ENCODE measurements around the gene NUP107. TPM values are rescaled to one million over a fixed set of nuclear protein-coding genes. Genes with fewer than 3 reads are reported as not detected.

NUP107 gene
- total RNA-seq, 1 experiment from 2014 or later: 48.1 TPM

DNA sequence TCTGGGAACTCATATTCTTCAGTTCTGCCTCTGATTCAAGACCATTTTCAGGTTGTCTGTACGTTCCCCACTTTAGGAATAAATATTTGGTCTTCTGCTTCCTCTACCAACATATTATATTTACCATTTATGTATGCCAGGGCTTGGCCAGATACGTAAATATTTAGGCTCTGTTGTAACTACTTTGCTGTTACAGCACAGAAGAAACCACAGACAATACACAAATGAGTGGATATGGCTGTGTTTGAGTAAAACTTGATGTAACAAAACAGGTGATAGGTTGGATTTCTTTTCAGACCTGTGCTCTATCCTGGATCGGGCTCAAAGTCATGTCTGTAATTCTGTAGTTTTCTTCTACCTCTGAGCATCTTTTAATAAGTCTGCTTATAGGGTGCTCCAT is 38.6 kb upstream of the NUP107 start:
- ChIA-PET CTCF (no interaction called here), POLR2A (no interaction called here)
- no peak for DNase-seq (ENCODE audit: unreplicated experiment)
- no peak overlapping the region for H3K4me3 Mint-ChIP-seq (ENCODE audit: unreplicated experiment)
- intact Hi-C loops (cut with micrococcal nuclease): no loop called here
- no TSS peak for BruUV-seq (replicated peaks)
- H3K27ac Mint-ChIP-seq (ENCODE audit: low read depth, unreplicated experiment): no peak overlapping the region
- H3K4me1 Mint-ChIP-seq (ENCODE audit: insufficient read depth, unreplicated experiment): no peaks in the 10 kb centered on the region
- TF ChIP-seq, protein P1, sequence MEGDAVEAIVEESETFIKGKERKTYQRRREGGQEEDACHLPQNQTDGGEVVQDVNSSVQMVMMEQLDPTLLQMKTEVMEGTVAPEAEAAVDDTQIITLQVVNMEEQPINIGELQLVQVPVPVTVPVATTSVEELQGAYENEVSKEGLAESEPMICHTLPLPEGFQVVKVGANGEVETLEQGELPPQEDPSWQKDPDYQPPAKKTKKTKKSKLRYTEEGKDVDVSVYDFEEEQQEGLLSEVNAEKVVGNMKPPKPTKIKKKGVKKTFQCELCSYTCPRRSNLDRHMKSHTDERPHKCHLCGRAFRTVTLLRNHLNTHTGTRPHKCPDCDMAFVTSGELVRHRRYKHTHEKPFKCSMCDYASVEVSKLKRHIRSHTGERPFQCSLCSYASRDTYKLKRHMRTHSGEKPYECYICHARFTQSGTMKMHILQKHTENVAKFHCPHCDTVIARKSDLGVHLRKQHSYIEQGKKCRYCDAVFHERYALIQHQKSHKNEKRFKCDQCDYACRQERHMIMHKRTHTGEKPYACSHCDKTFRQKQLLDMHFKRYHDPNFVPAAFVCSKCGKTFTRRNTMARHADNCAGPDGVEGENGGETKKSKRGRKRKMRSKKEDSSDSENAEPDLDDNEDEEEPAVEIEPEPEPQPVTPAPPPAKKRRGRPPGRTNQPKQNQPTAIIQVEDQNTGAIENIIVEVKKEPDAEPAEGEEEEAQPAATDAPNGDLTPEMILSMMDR (IDR thresholded peaks at IDR 0.05; ENCODE audit: unreplicated experiment): no peak
- H3K27me3 Mint-ChIP-seq (ENCODE audit: insufficient read depth, unreplicated experiment): no peaks in the 10 kb centered on the region
- peaks cover 47% of the 10 kb centered on the region for H3K36me3 Mint-ChIP-seq (ENCODE audit: insufficient read depth, unreplicated experiment)
- H3K9me3 Mint-ChIP-seq (ENCODE audit: unreplicated experiment): no peaks in the 10 kb centered on the region

DNA sequence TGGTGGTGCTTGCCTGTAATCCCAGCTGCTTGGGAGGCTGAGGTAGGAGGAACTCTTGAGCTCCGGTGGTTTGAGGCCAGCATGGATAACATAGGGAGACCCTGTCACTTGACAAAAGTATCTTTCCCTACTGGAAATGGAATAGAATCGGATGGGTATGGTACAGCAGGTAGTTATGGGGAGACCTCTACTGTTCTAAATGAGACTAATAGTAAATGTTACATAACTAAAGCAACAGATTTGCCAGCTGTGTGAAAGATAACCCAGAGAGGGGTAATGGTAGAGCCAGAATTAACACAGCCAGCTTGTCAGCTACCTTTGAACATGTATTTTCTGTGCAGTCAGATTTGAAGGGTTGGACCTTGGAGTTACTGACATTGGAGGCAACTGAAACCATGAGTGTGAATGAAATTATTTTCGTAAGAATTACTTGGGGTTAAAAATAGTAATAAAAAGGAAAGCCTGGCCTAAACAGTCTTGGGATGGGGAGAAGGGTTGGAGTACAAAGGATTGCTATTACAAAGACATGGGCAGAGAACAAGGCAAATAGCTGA is 21.7 kb upstream of the NUP107 start:
- intact Hi-C loops (cut with micrococcal nuclease): loop anchor here (5.0 kb wide), 1 partner anchor 443 kb away; no protein-coding TSS in a partner anchor
- POLR2A ChIA-PET: interaction anchor here (0.9 kb wide), 1 partner anchor 144 kb away, joined by 4 read pairs; no protein-coding TSS in a partner anchor
- CTCF ChIA-PET: interaction anchor here (0.5 to 1.1 kb wide), 2 partner anchors 103 to 334 kb away, joined by 3 read pairs; no protein-coding TSS in a partner anchor
- Mint-ChIP-seq H3K36me3 (ENCODE audit: insufficient read depth, unreplicated experiment) (peaks cover 51% of the 10 kb centered on the region), H3K9me3 (ENCODE audit: unreplicated experiment) (no peaks in the 10 kb centered on the region), H3K27ac (ENCODE audit: low read depth, unreplicated experiment) (no peak overlapping the region), H3K27me3 (ENCODE audit: insufficient read depth, unreplicated experiment) (no peaks in the 10 kb centered on the region), H3K4me1 (ENCODE audit: insufficient read depth, unreplicated experiment) (no peaks in the 10 kb centered on the region), H3K4me3 (ENCODE audit: unreplicated experiment) (no peak overlapping the region)
- TF ChIP-seq, protein P1 (IDR thresholded peaks at IDR 0.05; ENCODE audit: unreplicated experiment): no peak
- DNase-seq (ENCODE audit: unreplicated experiment): no peak
- BruUV-seq (replicated peaks): no TSS peak

DNA sequence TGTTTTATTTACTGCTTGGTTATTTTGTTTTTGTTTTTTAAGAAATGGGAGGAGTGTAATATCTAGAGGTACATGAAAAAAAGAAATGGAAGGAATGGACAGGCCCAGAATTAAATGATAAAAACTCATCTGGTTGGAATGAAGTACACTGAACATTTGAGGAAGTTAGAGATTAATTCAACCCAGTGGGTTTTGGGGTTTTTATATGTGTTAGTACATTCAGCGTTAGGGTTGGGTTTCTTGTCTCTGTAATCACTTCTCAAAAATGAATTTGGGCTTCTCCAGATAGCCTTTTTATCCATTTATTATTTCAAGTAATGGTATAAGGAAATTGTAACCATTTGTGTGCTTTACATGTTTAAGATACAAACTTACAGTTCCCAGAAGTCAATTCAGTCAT is 19.5 kb upstream of the NUP107 start:
- no peak overlapping the region for H3K27ac Mint-ChIP-seq (ENCODE audit: low read depth, unreplicated experiment)
- H3K4me3 Mint-ChIP-seq (ENCODE audit: unreplicated experiment): no peak overlapping the region
- peaks cover 34% of the 10 kb centered on the region for H3K36me3 Mint-ChIP-seq (ENCODE audit: insufficient read depth, unreplicated experiment)
- POLR2A ChIA-PET: no interaction called here
- H3K4me1 Mint-ChIP-seq (ENCODE audit: insufficient read depth, unreplicated experiment): no peaks in the 10 kb centered on the region
- BruUV-seq (replicated peaks): no TSS peak
- TF ChIP-seq, protein P1 (IDR thresholded peaks at IDR 0.05; ENCODE audit: unreplicated experiment): no peak
- no peaks in the 10 kb centered on the region for H3K9me3 Mint-ChIP-seq (ENCODE audit: unreplicated experiment)
- intact Hi-C loops (cut with micrococcal nuclease): loop anchor here (5.0 kb wide), 1 partner anchor 445 kb away; no protein-coding TSS in a partner anchor
- no peak for DNase-seq (ENCODE audit: unreplicated experiment)
- H3K27me3 Mint-ChIP-seq (ENCODE audit: insufficient read depth, unreplicated experiment): no peaks in the 10 kb centered on the region
- CTCF ChIA-PET: no interaction called here

DNA sequence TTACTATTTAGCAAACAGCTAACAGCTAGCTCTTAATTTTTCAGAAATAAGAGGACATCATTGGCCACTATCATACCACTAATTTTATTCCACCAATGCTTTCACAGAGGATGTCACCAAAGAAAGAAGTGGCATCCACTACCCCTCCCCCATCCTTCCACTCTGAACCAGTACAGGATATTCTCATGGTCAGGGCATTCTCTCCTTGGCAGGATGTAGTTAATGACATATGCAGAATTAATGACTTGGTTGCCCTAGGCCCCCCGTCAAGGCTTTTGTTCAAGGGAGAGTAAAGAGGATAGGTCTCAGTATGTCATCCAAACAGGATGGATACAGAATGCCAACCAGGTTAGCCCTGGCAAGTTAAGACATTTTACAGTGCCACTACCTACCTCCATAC is 18.9 kb upstream of the NUP107 start:
- Mint-ChIP-seq H3K9me3 (ENCODE audit: unreplicated experiment) (no peaks in the 10 kb centered on the region), H3K27me3 (ENCODE audit: insufficient read depth, unreplicated experiment) (no peaks in the 10 kb centered on the region), H3K27ac (ENCODE audit: low read depth, unreplicated experiment) (no peak overlapping the region), H3K36me3 (ENCODE audit: insufficient read depth, unreplicated experiment) (peaks cover 29% of the 10 kb centered on the region), H3K4me1 (ENCODE audit: insufficient read depth, unreplicated experiment) (no peaks in the 10 kb centered on the region), H3K4me3 (ENCODE audit: unreplicated experiment) (no peak overlapping the region)
- no peak for DNase-seq (ENCODE audit: unreplicated experiment)
- intact Hi-C loops (cut with micrococcal nuclease): loop anchor here (5.0 kb wide), 1 partner anchor 446 kb away; no protein-coding TSS in a partner anchor
- no TSS peak for BruUV-seq (replicated peaks)
- POLR2A ChIA-PET: no interaction called here
- TF ChIP-seq, protein P1 (IDR thresholded peaks at IDR 0.05; ENCODE audit: unreplicated experiment): no peak
- CTCF ChIA-PET: no interaction called here

Measured in MCF 10A (cell line).